ENCODE measurements around the gene PER2. TPM values are rescaled to one million over a fixed set of nuclear protein-coding genes. Genes with fewer than 3 reads are reported as not detected.
A peak's percentile ranks its signal among the peaks of the same experiment; 100 is the strongest.

PER2 gene
- total RNA-seq, 2 donors from 2014 or later = 5.2 to 9.4 TPM

DNA sequence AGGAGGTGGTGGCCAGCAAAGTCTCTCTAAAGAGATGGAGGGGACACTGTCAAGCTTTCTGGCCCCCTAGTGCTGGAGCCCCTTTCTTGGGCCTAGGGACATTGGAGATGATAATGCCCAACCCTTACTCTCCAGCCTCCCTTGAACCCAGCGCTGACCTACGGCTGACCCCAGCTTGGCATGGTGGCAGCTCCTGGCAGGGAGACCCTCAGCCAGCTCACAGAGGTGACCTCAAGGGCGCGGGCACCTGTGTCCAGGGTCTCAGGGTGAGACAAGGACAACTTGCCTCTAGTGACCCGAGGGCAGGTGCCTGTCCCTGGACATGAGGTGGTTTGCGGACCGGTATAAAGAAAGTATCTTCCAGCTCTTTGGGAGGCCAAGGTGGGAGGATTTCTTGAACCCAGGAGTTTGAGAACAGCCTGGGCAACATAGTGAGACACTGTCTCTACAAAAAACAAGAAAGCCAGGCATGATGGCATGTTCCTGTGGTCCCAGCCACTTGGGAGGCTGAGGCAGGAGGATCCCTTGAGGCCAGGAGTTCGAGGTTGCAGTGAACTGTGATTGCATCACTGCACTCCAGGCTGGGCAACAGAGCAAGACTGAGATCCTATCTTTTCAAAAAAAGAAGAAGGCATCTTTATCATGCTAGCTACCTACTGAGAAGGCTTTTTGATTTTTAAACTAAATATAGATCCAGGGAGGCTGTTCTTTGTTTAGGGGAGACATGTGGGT is 3.3 kb upstream of the PER2 start:
- Histone ChIP-seq H3K36me3 (no peaks in the 10 kb centered on the region), H3K27ac (no peak overlapping the region), H3K27me3 (no peaks in the 10 kb centered on the region), H3K9me3 (no peaks in the 10 kb centered on the region), H3K4me3 (no peak overlapping the region), H3K4me1 (peaks cover 0 to 34% of the 10 kb centered on the region in 2 donors)
- no peak for DNase-seq (ENCODE audit: low spot score)
- TF ChIP-seq, protein P1, sequence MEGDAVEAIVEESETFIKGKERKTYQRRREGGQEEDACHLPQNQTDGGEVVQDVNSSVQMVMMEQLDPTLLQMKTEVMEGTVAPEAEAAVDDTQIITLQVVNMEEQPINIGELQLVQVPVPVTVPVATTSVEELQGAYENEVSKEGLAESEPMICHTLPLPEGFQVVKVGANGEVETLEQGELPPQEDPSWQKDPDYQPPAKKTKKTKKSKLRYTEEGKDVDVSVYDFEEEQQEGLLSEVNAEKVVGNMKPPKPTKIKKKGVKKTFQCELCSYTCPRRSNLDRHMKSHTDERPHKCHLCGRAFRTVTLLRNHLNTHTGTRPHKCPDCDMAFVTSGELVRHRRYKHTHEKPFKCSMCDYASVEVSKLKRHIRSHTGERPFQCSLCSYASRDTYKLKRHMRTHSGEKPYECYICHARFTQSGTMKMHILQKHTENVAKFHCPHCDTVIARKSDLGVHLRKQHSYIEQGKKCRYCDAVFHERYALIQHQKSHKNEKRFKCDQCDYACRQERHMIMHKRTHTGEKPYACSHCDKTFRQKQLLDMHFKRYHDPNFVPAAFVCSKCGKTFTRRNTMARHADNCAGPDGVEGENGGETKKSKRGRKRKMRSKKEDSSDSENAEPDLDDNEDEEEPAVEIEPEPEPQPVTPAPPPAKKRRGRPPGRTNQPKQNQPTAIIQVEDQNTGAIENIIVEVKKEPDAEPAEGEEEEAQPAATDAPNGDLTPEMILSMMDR (IDR thresholded peaks at IDR 0.05) = no peak

DNA sequence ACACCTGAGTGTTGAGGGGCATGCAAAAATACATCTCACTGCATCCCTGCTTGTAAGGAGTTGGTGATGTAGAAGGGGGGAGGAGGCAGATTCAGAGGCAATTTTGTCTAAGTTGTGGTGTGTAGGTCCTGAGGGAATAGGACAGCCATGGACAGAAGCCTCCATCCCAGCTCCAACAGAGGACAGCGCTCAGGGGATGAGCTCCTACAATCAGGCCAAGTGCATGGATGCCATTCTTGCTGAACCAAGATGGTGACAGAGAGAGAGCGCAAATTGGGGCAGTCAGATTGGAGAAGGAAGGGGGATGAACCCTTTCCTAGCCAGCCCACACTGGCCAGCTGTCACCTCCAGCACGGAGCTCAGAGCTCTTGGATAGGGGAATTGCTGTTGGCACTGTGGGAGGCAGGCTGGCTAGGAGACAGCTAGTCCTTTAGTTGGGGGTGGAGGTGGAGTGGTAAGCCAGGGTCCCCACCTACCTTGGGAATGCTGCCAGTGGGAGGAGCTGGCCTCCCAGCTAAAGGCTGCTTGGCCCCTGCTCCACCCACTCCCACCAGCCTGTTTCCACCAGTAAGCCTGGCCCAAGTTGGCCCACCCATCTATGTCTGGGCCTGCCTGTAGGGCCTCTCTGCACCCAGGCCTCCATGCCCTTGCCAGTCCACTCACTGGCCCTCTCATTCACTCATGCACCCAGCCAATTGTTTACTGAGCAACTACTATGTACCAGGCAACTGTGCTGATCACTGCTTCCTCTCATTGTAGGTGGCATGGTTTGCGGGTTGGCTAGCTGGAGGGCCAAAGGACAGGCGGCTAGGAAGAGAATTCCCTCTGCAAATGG is 2.5 kb upstream of the PER2 start:
- TF ChIP-seq, protein P1 (IDR thresholded peaks at IDR 0.05) = no peak
- H3K27ac ChIP-seq = peak overlapping the region; percentile 23
- H3K36me3 ChIP-seq = no peaks in the 10 kb centered on the region
- DNase-seq (ENCODE audit: low spot score) = no peak
- no peaks in the 10 kb centered on the region for H3K9me3 ChIP-seq
- H3K4me1 ChIP-seq = peaks cover 0 to 42% of the 10 kb centered on the region in 2 donors
- no peak overlapping the region for H3K4me3 ChIP-seq
- H3K27me3 ChIP-seq = no peaks in the 10 kb centered on the region

DNA sequence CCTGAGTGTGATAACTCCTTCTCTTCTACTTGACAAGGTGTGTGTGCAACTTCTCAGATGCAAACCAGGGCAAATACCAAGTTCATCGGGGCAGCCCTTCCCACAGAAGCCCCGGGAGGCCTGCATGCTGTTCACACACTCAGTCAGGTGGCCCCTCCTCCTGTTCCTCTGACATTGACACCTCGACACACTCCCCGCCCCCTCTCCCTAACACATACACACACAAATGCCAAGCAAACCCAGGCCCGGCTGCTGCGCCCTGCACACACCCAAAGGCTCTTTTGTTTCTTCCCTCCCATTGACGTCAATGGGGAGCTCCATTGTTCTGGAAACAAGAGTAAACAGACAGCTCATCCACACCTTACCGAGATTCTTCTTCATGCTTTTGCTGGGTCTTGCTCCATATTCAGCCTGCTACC is 1.7 kb upstream of the PER2 start:
- H3K36me3 ChIP-seq = no peaks in the 10 kb centered on the region
- H3K27ac ChIP-seq = peak overlapping the region; percentile 88 to 93
- H3K4me3 ChIP-seq = no peak overlapping the region
- H3K4me1 ChIP-seq = peaks cover 0 to 50% of the 10 kb centered on the region in 2 donors
- no peaks in the 10 kb centered on the region for H3K9me3 ChIP-seq
- TF ChIP-seq, protein P1 (IDR thresholded peaks at IDR 0.05) = no peak
- H3K27me3 ChIP-seq = no peaks in the 10 kb centered on the region
- peak; percentile 77 for DNase-seq (ENCODE audit: low spot score)

DNA sequence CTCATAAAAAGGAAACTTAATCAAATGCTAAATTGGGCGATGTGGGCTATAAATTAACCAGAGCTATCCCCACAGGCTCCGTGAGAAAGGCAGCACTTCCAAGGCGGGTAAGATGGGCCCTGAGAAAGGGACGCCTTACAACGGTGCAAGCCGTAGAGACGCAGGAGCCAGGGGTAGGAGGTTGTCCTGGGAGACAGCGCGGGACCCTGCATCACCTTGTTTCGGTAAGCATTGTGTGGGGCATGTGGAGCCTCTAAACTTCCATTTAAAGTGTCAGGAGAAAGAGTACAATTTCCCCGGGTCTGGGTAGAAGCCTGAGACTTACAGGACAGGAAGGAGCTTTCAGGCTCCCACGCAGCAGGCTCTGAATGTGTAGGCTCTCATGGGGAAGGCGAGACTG is 1.2 kb upstream of the PER2 start:
- Histone ChIP-seq H3K36me3 (no peaks in the 10 kb centered on the region), H3K4me1 (peaks cover 0 to 55% of the 10 kb centered on the region in 2 donors)
- no peak for DNase-seq (ENCODE audit: low spot score)

DNA sequence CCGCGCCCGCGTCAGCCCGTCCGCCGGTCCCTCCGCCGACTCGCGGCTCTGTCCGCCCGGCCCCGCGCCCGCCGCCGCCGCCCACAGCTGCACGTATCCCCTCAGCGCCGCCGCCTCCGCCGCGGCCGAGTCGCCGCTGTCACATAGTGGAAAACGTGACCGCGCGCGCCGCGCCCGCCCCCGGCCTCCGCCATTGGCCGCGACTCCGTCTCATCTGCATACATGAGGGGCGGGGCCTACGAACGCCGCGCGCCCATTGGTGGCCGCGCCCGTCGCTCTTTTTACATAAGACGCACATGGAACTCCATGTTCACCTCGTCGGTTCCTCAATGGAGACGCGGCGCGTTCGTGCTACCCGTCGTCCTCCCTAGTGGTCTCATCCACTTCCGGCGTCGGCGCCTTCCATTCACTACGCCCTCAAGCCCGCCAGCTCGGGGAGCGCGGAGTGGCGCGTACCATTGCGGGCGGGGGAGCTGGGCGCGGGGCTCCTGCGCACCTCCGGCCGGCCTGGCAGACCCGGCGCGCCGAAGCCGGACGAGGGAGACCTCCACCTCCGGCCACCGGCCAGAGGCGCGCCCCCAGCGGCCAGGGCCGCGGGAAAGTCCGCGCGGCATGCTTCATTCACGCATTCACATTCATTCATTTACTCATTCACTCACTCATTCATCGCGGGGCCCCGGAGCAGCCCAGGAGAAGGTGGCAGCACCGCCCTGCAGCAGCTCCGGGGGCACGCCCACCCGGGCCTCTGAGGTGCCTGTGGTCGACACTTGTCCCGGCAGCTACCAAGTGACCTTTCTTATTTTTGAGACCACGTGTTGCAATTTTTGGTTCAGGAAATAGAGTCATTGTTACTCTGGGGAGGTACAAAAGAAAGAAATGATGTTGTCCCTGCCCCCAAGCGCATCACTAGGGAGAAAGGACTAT is 502 bp upstream of the PER2 start:
- no peaks in the 10 kb centered on the region for H3K36me3 ChIP-seq
- H3K27ac ChIP-seq = peak overlapping the region; percentile 88 to 93
- DNase-seq (ENCODE audit: low spot score) = peak; percentile 100
- peaks cover 0 to 55% of the 10 kb centered on the region in 2 donors for H3K4me1 ChIP-seq
- H3K27me3 ChIP-seq = no peaks in the 10 kb centered on the region
- peak overlapping the region; percentile 75 to 84 for H3K4me3 ChIP-seq
- H3K9me3 ChIP-seq = no peaks in the 10 kb centered on the region
- TF ChIP-seq, protein P1 (IDR thresholded peaks at IDR 0.05) = peak in 1 of 2 donors; percentile 57

More for the DNA sequence above, 1.2 kb upstream of the PER2 start:
- Histone ChIP-seq H3K27ac (peak overlapping the region; percentile 88 to 93), H3K27me3 (no peaks in the 10 kb centered on the region), H3K9me3 (no peaks in the 10 kb centered on the region), H3K4me3 (peak overlapping the region; percentile 75 to 84)
- TF ChIP-seq, protein P1 (IDR thresholded peaks at IDR 0.05) = no peak

Measured in right atrium auricular region (tissue), 2 donors.